Renal pelvis (tissue), 4 donors: Measurements from ENCODE around the gene C3orf49. TPM values are rescaled to one million over a fixed set of nuclear protein-coding genes. Genes with fewer than 3 reads are reported as not detected.

Source experiments
- DNase-seq: peaks from one replicate; pipeline ENCODE4 v3.0.0-alpha.2; 2013
- polyA plus RNA-seq, 3 donors: library from polyadenylated mRNA; unstranded; fragments of 120-200 nt; gene quantifications; one replicate each; pipeline ENCODE4 v1.2.1, GENCODE V29; 2013; ENCODE audit not compliant: insufficient read length in 3 of 3

The C3orf49 gene
- polyA plus RNA-seq, 3 donors = 0.46 to 1.2 (median 1.1) TPM

GRCh38 chr3:63878394-63879060 lies 59.4 kb downstream of the C3orf49 start:
- DNase-seq = no peak

- no peak for DNase-seq
Observed at GRCh38 chr3:63880653-63881052, 61.6 kb downstream of the C3orf49 start.

GRCh38 chr3:63886858-63887257 lies 67.8 kb downstream of the C3orf49 start:
- DNase-seq = no peak

- no peak for DNase-seq
Observed at GRCh38 chr3:63891518-63891917, 72.4 kb downstream of the C3orf49 start.

GRCh38 chr3:63892773-63893352 lies 73.8 kb downstream of the C3orf49 start:
- no peak for DNase-seq

- no peak for DNase-seq
Observed at GRCh38 chr3:63895422-63896189, 76.5 kb downstream of the C3orf49 start.

- no peak for DNase-seq
Observed at GRCh38 chr3:63896332-63897030, 77.4 kb downstream of the C3orf49 start.

Other genes starting within 250 kb of the C3orf49 start
- gene SNTN, start 166.6 kb upstream of the C3orf49 start, polyA plus RNA-seq = under 1 TPM in 1 of 3 donors, not detected in 2; 0.03 TPM
- 10 to 100 TPM; 59.4 to 74.1 (median 60.7) TPM for gene THOC7, start 44.5 kb downstream of the C3orf49 start, polyA plus RNA-seq
- gene ATXN7, start 44.6 kb downstream of the C3orf49 start, polyA plus RNA-seq = 10 to 100 TPM; 16.9 to 31.0 (median 28.6) TPM
- 1 to 10 TPM in 2 of 3 donors, under 1 TPM in 1; 0.61 to 3.3 (median 2.3) TPM for gene SCAANT1, start 93.1 kb downstream of the C3orf49 start, polyA plus RNA-seq
- 100 to 1,000 TPM; 111 to 115 (median 113) TPM for gene PSMD6, start 204.2 kb downstream of the C3orf49 start, polyA plus RNA-seq